Measurements from ENCODE around the gene RALGAPB.
"Not testable (repeated sequence)": the region's sequence is repeated elsewhere in the genome, so short reads cannot be mapped to it uniquely, and the experiment has no call there.

RALGAPB gene

DNA sequence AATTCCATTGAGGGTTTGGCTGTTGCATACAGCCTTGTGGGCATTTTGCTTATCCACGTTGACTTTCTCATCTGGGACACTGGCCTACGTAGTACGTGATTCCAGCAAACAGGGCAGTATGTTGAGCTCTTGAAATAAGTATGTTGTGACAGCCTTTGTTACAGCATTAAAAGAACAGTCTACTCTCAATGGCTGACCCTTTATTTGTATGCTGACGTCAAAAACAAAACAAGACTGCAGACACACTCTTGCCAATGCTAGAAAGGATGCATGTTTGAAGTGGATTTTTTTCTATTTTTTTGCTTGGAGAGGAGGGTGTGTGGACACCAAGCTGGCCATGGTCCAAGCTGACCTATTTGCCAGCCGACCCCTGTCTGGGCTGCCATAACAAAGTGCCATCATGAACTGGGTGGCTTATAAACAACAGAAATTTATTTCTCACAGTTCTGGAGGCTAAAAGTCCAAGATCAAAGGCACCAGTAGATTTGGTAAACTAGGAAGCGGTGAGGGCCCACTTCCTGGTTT lies 26.7 kb upstream of the RALGAPB start:
- no peak for DNase-seq
- intact Hi-C loops (cut with DNase I) = no loop called here

DNA sequence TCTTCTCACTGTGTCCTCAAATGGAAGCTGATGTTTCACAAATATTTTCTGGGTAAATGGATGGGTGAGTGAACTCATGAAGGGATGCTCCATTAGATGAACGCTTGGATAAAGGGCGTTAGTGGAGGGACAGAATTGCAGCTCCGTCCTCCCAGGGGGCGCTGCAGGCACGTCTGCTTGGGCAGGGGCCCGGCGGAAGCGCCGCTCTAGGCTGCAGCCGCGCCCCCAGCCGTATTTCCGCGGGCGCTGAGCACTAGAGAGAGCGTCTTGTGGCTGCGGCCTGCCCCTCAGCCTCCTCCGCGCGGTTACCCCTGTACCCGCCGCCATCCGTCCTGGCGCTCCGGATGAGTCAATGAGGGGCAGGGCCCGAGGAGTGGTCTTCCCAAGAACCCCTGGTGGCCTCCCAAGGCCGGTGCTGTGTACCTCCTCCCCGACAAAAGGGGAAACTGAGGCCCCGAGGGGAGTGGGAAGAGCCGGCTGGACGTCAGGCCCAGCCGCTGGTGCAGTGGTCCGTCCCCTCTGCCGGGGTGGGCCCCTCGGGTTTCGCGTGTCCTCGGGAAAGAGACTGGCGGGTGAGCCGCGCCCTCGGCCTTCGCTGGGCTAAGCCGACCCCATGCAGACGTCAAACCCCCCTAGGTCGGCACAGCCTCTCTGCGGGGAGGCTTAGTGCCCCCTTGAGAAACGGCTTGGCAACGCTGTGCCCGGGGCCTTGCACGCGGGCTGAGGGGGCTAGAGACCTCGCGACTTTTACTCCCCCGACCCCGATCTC lies 26.0 kb upstream of the RALGAPB start:
- intact Hi-C loops (cut with DNase I) = no loop called here
- peak; percentile 79 to 97 (median 93) for DNase-seq

DNA sequence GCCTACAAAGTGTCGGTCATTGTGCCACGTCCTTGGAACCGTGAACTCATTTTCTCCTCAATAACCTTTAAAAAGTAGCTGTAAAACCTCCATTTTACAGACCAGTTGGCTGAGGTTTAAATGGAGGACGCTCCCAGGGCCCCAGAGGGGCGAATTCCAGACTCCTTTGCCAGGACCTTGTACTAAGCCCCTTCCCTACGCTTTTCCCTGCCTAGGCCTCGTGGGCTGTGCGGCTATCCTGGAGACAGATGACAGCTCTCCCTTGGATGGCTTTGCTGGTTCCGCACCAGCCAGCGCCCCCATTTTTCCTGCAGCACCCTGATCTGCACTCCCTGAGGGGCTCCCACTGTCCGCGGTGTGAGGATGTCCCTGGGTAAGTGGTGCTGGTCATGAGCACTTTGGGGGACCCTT lies 25.4 kb upstream of the RALGAPB start:
- intact Hi-C loops (cut with DNase I) = no loop called here
- no peak for DNase-seq

DNA sequence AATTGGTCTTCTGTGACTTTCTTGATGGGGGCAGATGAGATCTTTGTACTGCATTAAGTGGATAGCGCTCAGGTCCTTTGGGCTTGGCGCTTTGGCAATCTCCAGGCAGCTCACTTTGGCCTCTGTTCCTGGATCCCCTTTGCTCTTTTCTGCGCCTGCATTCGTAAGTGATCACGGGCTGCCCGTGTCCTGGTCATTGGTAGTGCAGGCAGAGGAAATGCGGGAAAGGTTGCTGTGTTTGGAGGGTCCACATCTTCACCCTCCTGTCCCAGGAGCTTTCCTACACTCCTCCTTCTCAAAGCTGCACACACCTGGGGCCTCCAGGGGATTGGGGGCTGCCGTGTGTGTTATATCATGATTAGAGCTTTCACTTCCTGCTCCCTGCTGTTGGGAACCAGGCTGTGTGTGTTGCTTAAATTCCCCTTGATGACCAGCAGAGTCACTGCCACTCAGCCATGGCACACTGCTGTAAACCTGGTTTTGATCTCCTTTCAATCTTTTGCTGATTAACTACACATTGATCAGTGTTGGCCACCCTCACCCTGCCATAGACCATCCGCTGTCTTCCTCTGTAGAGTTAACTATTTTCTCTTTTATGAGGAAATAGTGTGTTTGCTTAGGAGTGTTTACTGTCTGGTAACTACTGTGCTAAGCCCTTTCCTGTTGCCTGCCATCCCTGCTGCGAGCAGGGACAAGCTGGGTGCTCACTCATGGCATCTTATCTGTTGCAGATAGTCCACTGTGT lies 24.5 kb upstream of the RALGAPB start:
- intact Hi-C loops (cut with DNase I) = no loop called here
- DNase-seq = no peak

DNA sequence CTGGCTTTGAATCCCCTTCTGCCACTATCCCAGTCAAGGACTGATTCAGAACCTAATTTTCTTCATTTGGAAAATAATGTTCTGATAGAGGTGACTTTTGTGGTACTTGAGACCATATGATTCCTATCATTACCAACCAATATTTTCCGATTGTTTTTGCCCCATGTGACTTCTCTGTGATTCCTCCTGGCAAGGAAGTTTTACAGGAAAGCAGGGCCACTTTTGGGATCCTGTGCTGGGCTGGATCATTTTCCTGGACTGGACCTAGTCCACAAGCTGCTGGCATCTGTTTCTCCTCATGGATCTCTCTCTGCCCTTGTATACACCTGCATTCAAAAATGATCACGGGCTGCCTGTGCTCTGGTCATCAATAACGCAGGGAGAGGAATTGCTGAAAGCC lies 23.6 kb upstream of the RALGAPB start:
- no peak for DNase-seq
- intact Hi-C loops (cut with DNase I) = no loop called here

DNA sequence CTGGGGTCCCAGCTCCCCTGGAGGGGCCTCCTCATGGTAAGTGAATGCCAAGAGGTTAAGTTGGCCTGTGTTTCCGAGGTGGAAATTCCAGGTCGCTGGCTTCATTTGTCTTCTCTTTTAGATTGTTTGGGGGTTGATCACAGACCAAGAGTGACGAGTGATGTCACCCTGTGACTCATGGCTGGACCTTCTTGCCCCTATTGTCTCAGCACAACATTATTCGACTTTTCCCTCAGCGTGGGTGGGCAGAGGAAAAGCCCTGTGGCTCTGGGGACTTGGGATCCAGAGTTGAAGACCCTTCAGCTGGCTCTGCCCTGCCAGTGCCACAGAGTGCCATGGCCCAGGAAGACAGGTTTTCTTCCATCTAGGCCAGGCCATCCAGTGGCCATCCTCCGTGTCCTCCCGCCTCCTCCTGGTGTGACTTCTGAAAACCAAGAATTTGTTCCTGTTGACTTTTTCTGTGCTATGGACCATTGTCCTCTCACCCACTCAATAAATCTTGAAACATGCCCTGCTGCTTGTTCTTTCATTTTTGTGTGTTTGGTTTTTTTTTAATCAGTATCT lies 22.1 kb upstream of the RALGAPB start:
- no peak for DNase-seq
- intact Hi-C loops (cut with DNase I) = no loop called here

DNA sequence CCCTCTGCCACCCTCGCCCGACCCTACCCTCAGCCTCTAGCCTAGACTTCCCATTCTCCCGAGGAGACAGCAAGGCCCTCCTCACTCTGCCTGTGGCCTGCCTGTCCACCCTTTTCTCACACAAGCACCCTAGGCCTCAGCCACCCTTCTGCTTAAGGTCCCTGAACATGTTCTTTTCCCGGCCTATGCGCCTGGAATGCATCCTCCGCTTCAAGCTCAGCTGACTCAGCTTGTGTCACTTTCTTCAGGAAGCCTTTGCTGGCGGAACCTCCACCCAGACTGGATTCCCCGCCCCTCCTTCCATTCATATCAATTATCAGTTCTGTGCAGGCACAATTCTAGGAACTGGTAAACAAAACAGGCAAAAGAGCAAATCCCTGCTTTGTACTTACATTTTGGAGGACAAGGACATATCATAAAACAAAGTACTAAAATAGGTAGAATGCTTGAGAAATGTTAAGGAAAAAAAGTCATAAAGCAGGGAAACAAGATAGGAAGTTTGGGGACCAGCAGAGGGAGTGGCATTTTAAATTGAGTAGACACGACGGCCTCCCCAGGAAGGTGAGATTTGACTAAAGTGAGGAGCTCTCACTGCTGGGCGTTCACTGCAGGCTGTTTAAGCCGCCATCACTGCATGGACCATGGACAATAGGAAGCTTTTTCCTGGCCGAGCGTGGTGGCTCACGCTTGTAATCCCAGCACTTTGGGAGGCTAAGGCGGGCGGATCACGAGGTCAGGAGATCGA lies 19.6 kb upstream of the RALGAPB start:
- intact Hi-C loops (cut with DNase I) = no loop called here
- DNase-seq = peak in 10 of 42 donors; percentile 7 to 49 (median 30)

DNA sequence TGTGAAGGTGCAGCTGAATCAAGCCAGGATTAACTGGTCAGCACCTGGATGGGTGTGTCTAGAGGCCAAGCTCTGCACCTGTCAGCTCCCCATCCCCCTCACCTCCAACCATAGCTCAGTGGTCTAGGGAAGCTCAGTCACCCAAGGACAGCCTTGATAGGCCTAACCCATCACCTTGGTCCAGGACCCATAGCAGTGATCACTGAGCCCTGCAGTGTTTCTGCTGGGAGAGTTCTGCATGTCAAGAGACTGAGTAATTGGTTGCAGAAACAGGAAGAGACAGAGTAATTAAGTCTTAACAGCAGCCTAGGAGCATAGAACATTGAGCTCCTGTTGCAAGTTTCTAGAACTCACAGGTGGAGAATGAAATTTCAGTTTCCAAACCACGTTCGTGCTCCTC lies 18.7 kb upstream of the RALGAPB start:
- DNase-seq = no peak
- intact Hi-C loops (cut with DNase I) = no loop called here

DNA sequence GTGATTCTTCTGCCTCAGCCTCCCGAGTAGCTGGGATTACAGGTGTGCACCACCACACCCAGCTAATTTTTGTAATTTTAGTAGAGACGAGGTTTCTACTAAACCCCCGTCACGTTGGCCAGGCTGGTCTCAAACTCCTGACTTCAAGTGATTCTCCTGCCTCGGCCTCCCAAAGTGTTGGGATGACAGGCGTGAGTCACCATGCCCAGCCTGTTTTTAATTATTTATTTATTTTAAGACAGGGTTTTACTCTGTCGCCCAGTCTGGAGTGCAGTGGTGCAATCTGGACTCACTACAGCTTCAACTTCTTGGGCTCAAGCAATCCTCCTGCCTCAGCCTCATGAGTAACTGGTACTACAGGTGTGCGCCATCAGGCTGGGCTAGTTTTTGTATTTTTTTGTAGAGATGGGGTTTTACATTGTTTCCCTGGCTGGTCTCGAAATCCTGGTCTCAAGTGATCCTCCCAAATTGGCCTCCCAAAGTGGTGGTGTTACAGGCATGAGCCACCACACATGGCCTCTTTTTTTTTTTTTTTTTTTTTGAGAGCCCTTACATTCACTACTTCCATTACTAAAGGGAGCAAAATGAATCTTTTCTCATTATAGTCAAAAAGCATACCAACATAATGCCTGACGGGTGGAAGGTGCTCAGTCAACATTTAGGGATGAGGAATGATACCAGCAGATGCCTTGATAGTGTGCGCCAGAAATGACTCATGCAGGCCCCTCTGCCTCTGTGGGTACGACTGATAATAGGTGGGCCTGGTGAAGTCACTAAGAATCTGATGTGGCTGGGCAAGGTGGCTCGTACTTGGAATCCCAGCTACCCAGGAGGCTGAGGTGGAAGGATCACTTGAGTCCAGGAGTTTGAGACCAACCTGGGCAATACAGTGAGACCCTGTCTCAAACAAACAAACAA lies 17.8 kb upstream of the RALGAPB start:
- intact Hi-C loops (cut with DNase I) = no loop called here

DNA sequence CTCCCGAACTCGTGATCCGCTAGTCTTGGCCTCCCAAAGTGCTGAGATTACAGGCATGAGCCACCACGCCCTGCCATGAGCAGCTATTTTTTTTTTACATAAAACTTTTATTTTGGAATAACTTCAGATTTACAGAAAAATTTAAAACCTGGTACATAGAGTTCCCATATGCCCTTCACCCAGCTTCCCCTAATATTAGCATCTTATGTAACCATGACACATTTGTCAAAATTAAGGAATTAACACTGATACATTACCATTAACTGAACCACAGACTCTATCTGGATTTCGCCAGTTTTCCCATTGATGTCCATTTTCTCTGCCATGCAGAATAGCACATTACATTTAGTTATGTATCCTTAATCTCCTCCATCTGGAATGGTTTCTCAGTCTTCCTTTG lies 14.3 kb upstream of the RALGAPB start:
- no peak for DNase-seq
- intact Hi-C loops (cut with DNase I) = no loop called here

More for the DNA sequence above, 17.8 kb upstream of the RALGAPB start:
- DNase-seq = no peak

DNA sequence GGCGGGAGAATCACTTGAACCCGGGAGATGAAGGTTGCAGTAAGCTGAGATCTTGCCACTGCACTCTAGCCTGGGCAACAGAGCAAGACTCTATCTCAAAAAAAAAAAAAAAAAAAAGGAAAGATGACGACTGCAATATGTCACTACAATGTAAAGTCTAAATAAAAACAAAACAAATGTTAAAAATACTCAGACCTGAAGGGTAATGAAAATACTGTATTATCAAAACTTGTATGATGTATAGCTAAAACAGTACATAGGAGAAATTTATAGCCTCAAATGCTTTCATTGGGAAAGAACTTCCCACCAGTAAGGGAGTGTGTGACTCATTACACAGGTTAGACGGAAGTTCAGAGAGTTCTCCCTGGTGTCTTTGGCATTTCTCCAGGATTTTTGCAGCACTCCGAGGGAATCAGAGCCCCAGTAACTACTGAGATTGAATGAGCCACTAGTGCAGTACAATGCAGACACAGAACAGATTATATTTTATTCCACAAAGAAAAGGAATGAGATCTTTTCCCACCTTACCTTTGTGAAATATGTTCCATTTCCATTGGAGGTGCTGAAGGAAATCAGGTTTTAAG lies 12.5 kb upstream of the RALGAPB start:
- intact Hi-C loops (cut with DNase I) = no loop called here
- DNase-seq = peak in 28 of 42 donors; percentile 12 to 81 (median 46)

DNA sequence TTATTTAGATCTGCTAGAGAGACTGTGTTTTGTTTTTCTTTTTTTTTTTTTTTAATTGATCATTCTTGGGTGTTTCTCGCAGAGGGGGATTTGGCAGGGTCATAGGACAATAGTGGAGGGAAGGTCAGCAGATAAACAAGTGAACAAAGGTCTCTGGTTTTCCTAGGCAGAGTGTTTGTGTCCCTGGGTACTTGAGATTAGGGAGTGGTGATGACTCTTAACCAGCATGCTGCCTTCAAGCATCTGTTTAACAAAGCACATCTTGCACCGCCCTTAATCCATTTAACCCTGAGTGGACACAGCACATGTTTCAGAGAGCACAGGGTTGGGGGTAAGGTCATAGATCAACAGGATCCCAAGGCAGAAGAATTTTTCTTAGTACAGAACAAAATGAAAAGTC lies 12.0 kb upstream of the RALGAPB start:
- DNase-seq; intact Hi-C loops (cut with DNase I): not testable (repeated sequence)

DNA sequence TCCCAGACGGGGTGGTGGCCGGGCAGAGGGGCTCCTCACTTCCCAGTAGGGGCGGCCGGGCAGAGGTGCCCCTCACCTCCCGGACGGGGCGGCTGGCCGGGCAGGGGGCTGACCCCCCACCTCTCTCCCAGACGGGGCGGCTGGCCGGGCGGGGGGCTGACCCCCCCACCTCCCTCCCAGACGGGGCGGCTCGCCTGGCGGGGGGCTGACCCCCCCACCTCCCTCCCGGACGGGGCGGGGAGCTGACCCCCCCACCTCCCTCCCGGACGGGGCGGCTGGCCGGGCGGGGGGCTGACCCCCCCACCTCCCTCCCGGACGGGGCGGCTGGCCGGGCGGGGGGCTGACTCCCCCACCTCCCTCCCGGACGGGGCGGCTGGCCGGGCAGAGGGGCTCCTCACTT lies 11.5 kb upstream of the RALGAPB start:
- intact Hi-C loops (cut with DNase I); DNase-seq: not testable (repeated sequence)

DNA sequence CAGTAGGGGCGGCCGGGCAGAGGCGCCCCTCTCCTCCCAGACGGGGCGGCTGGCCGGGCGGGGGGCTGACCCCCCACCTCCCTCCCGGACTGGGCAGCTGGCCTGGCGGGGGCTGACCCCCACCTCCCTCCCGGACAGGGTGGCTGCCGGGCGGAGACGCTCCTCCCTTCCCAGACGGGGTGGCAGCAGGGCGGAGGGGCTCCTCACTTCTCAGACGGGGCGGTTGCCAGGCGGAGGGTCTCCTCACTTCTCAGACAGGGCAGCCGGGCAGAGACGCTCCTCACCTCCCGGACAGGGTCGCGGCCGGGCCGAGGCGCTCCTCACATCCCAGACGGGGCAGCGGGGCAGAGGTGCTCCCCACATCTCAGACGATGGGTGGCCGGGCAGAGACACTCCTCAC lies 11.1 kb upstream of the RALGAPB start:
- DNase-seq; intact Hi-C loops (cut with DNase I): not testable (repeated sequence)

DNA sequence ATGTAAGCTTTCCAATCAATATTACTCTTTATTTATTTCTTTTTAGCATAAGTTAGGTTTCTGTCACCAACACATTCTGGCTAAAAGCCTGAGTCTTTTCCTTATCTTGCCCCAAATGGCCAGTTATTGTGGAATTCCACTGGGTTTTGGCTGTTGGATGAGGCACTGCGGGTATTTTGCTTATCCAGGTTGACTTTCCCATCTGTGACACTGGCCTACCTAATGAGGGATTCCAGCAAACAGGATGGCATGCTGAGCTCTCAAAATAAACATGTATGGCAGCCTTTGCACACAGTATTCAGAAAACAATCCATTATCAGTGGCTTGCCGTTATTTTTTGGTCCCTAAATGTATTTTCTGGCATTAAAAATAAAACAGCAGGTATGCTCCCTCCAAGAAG lies 6.5 kb upstream of the RALGAPB start:
- intact Hi-C loops (cut with DNase I) = no loop called here
- no peak for DNase-seq

DNA sequence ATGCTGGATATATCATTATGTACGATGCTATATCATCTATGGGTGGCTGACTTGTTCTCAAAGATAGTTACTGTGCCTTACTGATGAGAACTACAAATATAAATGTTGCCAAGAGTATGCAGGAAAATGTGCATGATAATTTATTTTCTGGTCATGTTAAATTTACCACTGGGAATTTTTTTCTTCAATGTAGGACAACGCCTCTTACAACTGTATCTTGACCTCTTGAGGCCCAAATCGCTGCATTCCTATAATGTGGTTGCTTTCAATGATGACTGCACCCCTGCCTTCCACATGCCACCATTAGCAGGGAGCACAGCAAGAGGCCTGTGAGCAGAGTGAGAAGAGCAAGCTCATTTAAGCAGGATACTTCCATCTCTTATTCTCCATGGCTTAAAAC lies 5.7 kb upstream of the RALGAPB start:
- no peak for DNase-seq
- intact Hi-C loops (cut with DNase I) = no loop called here

DNA sequence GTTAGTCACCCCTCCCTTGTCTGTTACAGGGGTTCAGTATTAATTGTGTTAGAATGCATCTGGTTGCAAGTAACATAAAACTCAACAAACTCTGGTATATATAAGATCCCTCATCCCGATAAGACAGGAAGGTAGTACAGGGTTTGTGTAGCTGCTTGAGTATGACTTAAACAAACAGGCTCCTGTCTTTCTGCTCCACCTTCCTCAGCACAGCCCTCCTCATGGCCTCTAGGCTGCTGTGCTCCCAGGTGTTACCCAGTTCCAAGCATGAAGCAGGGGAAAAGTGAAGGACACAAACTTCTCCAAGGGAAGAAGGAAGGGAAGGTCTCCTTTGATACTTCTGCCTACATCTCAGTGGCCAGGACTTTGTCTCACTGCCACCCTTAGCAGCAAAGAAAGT lies 1.4 kb upstream of the RALGAPB start:
- DNase-seq = no peak
- intact Hi-C loops (cut with DNase I) = no loop called here

DNA sequence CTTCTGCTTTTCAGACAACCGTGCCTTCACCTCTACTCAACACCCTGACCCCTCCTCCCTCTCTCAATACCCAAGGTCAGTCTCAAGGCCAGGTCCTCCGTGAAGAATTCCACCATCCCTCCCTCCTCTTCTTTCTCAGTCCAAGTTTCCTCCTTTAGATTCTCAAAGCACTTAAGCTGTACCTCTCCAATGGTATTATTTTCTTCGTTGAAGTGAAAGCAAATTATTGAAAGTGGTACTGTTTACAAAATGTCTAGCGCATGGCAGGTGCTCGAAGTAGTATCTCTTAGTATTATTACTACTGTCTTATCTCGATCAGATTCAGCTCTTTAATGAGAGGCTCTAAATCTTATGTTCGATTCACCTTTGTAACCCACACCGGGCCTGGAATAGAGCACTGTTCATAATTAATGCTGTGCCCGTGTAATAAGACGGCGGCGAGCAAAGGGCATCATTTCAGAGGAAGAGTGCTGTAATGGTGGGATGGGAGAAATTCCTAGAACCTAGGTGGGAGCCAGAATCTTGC lies 593 bp upstream of the RALGAPB start:
- intact Hi-C loops (cut with DNase I) = no loop called here

More for the DNA sequence above, 593 bp upstream of the RALGAPB start:
- no peak for DNase-seq
